ENCODE measurements around the gene SWAP70. TPM values are rescaled to one million over a fixed set of nuclear protein-coding genes. Genes with fewer than 3 reads are reported as not detected.

SWAP70 gene
- polyA plus RNA-seq, 3 donors = 10.9 to 26.4 (median 13.8) TPM

- H3K27ac Mint-ChIP-seq = peak overlapping the region in 1 of 7 donors; percentile 17
- intact Hi-C loops (cut with micrococcal nuclease) = no loop called here
- no peak overlapping the region for H3K27ac ChIP-seq (ENCODE audit: low read depth in 1 of 2, low read length in 2 of 2)
- H3K4me1 Mint-ChIP-seq = peaks cover 17% of the 10 kb centered on the region
- no peak overlapping the region for H3K4me3 ChIP-seq (replicated peaks in 1 of 3; ENCODE audit: low read depth in 2 of 3, low read length in 3 of 3)
- peaks cover 27 to 88% of the 10 kb centered on the region in 2 donors for H3K36me3 ChIP-seq (replicated peaks in 1 of 2; ENCODE audit: control insufficient read depth in 1 of 2, insufficient read depth in 2 of 2, low read length in 2 of 2)
- peaks cover 0 to 13% (median 6%) of the 10 kb centered on the region in 7 donors for H3K9me3 Mint-ChIP-seq
- H3K27me3 Mint-ChIP-seq (ENCODE audit: low read depth in 3 of 3) = no peaks in the 10 kb centered on the region
- no peaks in the 10 kb centered on the region for H3K79me2 ChIP-seq (ENCODE audit: insufficient read depth, low read length)
- H3K9ac ChIP-seq (ENCODE audit: insufficient read depth, low read length, poor library complexity, severe bottlenecking) = no peak overlapping the region
- no peak for DNase-seq
- H3K4me1 ChIP-seq (ENCODE audit: control insufficient read depth in 1 of 2, insufficient read depth in 2 of 2, low read length in 2 of 2) = peaks cover 0 to 6% of the 10 kb centered on the region in 2 donors
- no peak overlapping the region for H3K4me2 ChIP-seq (replicated peaks; ENCODE audit: extremely low read depth, low read length, poor library complexity, severe bottlenecking)
- H2AFZ ChIP-seq (ENCODE audit: insufficient read depth, low read depth, low read length, poor library complexity, severe bottlenecking) = no peak overlapping the region
- TF ChIP-seq CTCF (IDR thresholded peaks at IDR 0.05) = no peak
- peaks cover 59 to 87% of the 10 kb centered on the region in 2 donors for H3K36me3 Mint-ChIP-seq
- H3K27me3 ChIP-seq (ENCODE audit: control insufficient read depth in 2 of 2, insufficient read depth in 2 of 2, low read length in 2 of 2) = no peaks in the 10 kb centered on the region
- H4K20me1 ChIP-seq (ENCODE audit: insufficient read depth, low read length) = peaks cover 4% of the 10 kb centered on the region
- H3K4me3 Mint-ChIP-seq = no peak overlapping the region
- 100% methylated on average over 1 of the region's 3 CpGs for WGBS (ENCODE audit: insufficient coverage)
- no peaks in the 10 kb centered on the region for H3K9me3 ChIP-seq (replicated peaks in 1 of 2; ENCODE audit: control insufficient read depth in 1 of 2, insufficient read depth in 1 of 2, low read length in 2 of 2)
Observed at GRCh38 chr11:9735236-9735635, 71.4 kb downstream of the SWAP70 start.

DNA sequence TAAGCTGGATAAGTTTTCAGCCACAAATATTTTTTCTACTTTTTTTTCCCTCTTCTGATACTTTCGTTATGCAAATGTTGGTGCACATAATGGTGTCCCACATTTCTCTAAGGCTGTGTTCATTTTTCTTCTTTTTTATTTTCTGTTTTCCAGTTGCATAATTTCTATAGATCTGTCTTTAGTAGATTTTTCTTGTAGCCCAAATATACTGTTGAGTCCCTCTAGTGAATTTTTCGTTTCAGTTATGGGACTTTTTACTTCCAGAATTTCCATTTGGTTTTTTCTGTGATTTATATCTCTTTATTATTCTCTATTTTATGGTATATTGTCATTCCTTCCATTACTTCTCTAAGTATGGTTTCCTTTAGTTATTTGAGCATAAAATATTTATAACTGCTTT is 72.0 kb downstream of the SWAP70 start:
- Histone ChIP-seq H3K79me2 (ENCODE audit: insufficient read depth, low read length) (no peaks in the 10 kb centered on the region), H3K36me3 (replicated peaks in 1 of 2; ENCODE audit: control insufficient read depth in 1 of 2, insufficient read depth in 2 of 2, low read length in 2 of 2) (peaks cover 34 to 88% of the 10 kb centered on the region in 2 donors), H4K20me1 (ENCODE audit: insufficient read depth, low read length) (peaks cover 4% of the 10 kb centered on the region), H3K9ac (ENCODE audit: insufficient read depth, low read length, poor library complexity, severe bottlenecking) (no peak overlapping the region), H3K4me1 (ENCODE audit: control insufficient read depth in 1 of 2, insufficient read depth in 2 of 2, low read length in 2 of 2) (peaks cover 0 to 6% of the 10 kb centered on the region in 2 donors), H3K27me3 (ENCODE audit: control insufficient read depth in 2 of 2, insufficient read depth in 2 of 2, low read length in 2 of 2) (no peaks in the 10 kb centered on the region), H3K27ac (ENCODE audit: low read depth in 1 of 2, low read length in 2 of 2) (no peak overlapping the region), H2AFZ (ENCODE audit: insufficient read depth, low read depth, low read length, poor library complexity, severe bottlenecking) (no peak overlapping the region), H3K9me3 (replicated peaks in 1 of 2; ENCODE audit: control insufficient read depth in 1 of 2, insufficient read depth in 1 of 2, low read length in 2 of 2) (no peaks in the 10 kb centered on the region), H3K4me3 (replicated peaks in 1 of 3; ENCODE audit: low read depth in 2 of 3, low read length in 3 of 3) (no peak overlapping the region), H3K4me2 (replicated peaks; ENCODE audit: extremely low read depth, low read length, poor library complexity, severe bottlenecking) (no peak overlapping the region)
- no peaks in the 10 kb centered on the region for H3K27me3 Mint-ChIP-seq (ENCODE audit: low read depth in 3 of 3)
- 100% methylated on average over 1 of the region's 2 CpGs for WGBS (ENCODE audit: insufficient coverage)
- H3K27ac Mint-ChIP-seq = no peak overlapping the region
- H3K36me3 Mint-ChIP-seq = peaks cover 63 to 88% of the 10 kb centered on the region in 2 donors
- H3K4me1 Mint-ChIP-seq = peaks cover 17% of the 10 kb centered on the region
- DNase-seq = no peak
- H3K9me3 Mint-ChIP-seq = peaks cover 0 to 13% (median 6%) of the 10 kb centered on the region in 7 donors
- H3K4me3 Mint-ChIP-seq = no peak overlapping the region
- intact Hi-C loops (cut with micrococcal nuclease) = no loop called here
- TF ChIP-seq CTCF (IDR thresholded peaks at IDR 0.05) = no peak

Measured in CD14-positive monocyte (primary cell).